NCI-H524 treated with DMSO at 0.1 percent for 48 hours (cell line): Measurements from ENCODE around the gene CHRM5.
A peak's percentile ranks its signal among the peaks of the same experiment; 100 is the strongest.

ENCODE experiments used
- DNase-seq: peaks from one replicate; lab custom pipeline; 2025; lab: John Stamatoyannopoulos, UW

CHRM5 gene

GRCh38 chr15:34085746-34086145, 117.4 kb downstream of the CHRM5 start:
- no peak for DNase-seq

- no peak for DNase-seq
These were observed 131.6 kb downstream of the CHRM5 start for GRCh38 chr15:34099914-34100313.

DNA sequence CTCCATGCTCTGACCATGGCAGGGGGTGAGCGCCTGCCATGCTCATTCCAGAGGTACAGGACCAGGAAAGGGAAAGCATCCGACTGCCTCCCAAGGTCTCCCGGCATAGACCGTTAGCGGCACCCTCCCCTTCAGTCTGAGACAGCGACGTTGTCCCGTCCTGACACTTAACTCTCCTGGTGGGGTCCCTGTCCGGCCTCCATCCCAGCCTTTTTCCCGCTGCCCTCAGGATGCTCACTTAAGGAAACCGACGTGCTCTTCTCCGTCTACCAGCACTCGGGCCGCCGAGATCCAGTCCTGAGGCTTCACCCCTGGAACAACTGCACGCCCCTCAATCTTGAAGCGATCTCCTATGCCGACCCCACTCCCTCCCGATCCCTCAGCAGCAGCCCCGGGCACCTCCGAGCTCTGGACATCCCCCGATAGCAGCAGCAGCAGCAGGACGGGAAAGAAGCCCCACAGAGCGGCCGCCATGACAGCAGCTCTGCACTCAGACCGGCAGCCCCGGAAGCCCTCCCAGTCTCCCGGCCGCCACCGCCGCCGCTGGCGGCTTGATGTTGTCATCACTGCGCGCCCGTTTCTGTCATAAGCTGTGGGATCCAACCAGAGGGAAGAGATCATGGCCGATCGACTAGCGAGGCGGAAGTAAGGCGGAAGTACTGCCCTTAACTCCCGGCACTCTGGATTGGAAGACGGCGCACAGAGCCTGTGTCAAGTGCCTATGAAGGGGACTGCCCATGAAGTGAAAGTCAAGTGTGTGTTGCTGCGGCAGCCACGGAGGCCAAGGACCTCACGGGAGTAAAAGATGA, 133.3 kb downstream of the CHRM5 start, which contains the start of the genes EMC7 and PGBD4:
Gene EMC7, minus strand, starts transcription at position 497 of the 809 bp plus-strand sequence. Its CDS starts 23 bp downstream, at position 474.
Gene PGBD4, plus strand, starts transcription at position 718 of the 809 bp plus-strand sequence. CDS start 449 bp downstream, outside the sequence.
- peak; percentile 95 for DNase-seq

- DNase-seq = no peak
These were observed 134.1 kb downstream of the CHRM5 start for GRCh38 chr15:34102175-34102925.

GRCh38 chr15:34106423-34106822, 138.1 kb downstream of the CHRM5 start:
- no peak for DNase-seq

GRCh38 chr15:34107315-34107714, 139.0 kb downstream of the CHRM5 start:
- DNase-seq = no peak

GRCh38 chr15:34109797-34110663, 141.7 kb downstream of the CHRM5 start:
- peak; percentile 90 for DNase-seq

DNA sequence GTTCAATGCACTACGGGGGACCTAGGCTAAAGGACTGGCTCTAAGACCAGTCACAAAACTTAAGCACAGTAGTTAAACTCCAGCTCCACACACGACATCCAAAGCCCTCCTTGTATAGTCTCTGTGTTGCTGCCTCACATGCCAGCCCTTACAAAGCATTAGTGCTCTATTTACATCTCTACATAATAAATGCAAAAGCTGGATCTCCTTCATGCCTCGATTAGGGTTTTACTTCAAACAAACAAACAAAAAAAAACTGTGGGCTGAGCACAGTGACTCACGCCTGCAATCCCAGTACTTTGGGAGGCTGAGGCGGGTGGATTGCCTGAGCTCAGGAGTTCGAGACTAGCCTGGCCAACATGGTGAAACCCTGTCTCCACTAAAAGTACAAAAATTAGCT, 143.2 kb downstream of the CHRM5 start:
- DNase-seq = no peak

DNA sequence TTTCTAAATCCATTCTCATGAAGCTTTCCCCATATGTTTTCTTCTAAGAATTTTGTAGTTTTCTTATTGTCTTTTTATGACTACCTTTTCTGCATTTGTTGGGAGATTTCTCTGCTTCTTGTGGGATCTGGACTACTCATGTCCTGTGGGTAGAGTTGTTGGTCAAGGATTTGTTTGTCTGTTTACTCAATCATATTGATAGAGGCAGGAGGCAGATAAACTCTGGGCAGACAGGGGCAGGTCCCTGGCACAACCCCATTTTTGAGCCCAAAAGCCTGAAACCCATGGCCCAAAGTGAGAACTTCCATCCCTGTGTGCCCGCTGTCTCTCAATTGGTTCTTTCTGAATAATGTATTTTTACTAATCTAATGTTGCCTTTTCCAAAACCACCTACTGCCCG, 145.9 kb downstream of the CHRM5 start:
- no peak for DNase-seq

DNA sequence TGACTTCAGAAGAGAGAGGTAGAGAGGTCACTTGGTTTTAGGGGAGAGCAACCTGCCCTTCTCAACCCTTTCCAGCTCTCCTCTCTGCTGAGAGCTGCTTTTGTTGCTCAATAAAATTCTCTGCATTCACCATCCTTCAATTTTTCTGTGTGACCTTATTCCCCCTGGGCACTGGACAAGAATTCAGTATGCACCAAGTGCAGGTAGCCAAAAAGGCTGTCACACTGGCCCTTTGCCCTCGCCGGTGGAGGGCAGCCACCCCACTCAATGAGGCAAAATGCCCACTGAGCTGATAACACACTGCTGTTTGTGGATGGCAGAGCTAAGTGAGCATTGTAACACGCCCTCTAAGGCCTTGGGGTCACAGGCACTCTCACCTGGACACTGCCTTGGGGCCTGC, 146.4 kb downstream of the CHRM5 start:
- no peak for DNase-seq

DNA sequence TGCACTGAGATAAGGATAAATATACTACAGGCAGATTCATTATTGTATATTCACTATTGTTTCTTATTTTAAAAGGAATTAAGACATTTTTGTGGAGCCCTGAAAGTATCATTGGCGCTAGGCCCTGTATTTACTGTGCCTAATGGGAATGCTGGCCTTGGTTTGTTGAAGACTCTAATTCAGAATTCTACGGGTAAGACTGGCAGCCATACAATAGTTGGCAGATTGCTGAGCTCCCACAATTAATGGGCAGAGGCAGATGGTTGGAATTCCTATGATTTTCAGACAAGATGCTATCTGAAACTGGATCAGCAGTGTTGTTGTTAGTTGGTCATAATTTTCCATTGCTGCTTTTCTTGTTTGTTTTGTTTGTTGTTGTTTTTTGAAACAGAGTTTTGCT, 148.3 kb downstream of the CHRM5 start:
- peak; percentile 29 for DNase-seq
